ENCODE data around the gene IL3.
"Not testable (repeated sequence)": the region's sequence is repeated elsewhere in the genome, so short reads cannot be mapped to it uniquely, and the experiment has no call there.

IL3 gene

DNA sequence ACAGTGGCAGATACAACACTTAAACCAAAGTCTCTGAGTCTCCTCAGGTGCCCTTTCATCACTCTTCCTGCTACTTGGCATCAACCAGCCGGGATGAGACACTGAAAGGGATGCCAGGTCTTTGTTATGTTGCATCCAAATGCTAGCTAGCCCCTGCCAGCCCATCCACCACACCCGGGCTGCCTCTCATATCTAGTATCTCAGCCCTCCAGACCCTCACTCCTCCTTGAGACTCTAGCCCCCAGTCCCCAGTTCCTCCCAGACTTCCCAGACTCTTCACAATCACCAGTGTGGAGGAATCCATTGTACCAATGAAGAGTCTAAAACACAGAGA lies 34.6 kb downstream of the IL3 start:
- DNase-seq (ENCODE audit: low read depth in 2 of 2), result no peak

DNA sequence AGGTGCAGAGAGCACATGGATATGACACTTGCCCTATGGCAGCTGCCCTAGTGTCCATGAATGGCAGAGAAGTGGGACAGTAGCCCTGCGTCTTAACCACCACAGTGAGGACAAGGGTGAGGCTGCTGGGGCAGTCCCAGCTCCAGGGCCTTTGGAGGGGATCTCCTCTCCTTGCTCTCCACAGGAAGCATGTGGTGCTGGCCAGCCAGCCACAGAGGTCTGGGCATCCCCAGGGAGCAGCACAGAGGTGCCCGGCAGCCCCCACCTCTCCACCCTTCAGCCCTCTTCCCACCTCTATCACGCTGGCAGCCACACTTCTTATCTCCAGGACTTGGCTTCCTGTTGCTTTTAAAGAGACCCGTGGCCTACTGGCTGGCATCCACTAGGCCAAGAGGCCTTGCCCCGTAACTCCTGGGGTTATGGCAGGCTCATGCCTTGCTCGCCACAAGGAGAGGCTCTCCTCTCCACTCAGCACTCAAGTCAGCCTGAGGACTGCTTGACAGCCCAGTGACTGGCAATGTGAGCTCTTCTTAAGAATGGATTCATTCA lies 35.0 kb downstream of the IL3 start:
- no peak for DNase-seq (ENCODE audit: low read depth in 2 of 2)

DNA sequence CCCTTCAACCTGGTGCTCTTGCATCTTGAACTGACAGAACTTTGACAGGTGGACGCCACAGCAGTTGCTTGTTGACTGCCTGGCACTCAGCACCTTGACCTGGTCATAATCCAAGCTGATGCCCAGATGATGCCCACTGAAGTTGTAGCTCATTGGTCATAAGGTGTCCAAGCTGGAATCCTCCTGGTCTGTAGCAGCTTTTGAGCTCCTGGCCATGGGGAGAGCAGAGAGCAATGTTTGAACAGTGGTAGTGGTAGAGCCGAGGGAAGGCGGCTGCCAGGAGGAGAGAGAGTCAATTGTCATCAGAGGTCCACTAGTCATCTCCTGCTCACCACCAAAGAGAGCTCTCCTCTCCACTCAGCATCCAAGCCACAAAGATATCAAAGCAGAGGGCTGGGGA lies 36.4 kb downstream of the IL3 start:
- no peak for DNase-seq (ENCODE audit: low read depth in 2 of 2)

DNA sequence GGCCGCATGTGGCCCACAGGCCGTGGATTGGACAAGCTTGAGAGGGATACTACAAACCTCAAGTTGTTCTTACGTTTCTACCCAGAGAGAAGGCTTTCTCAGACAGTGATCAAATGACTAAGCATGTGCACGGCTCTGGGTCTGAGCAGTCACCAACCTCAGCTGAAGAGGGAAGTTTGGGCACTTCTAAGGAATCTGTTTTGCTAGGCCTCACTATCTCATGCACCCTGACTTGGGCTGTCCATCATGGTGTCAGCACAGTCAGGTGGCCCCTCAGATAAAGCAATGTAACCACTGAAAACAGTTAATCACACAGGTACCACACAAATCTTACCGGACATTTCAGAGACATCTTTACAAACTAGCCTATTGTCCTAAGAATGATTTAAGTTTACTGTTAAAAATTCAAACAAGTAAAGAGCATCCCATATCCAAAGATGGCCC lies 37.7 kb downstream of the IL3 start:
- no peak for DNase-seq (ENCODE audit: low read depth in 2 of 2)

DNA sequence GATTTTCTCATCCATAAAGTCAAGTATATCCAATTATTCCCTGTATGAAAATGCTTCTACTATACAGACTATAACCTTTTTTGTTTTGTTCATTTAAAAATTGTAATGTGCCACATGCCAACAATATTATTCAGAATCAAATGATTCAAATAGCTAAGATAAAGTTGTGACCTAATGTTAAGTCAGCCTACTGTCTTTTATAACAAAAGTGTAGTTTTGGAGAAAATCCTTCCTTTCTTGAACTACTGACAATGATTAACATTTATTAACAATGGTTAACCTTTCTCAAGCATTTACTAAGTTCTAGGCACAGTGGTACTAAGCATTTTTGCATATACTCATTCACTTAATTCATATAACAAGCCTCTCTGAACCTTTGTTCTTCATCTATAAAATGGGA lies 38.2 kb downstream of the IL3 start:
- DNase-seq (ENCODE audit: low read depth in 2 of 2), result no peak

DNA sequence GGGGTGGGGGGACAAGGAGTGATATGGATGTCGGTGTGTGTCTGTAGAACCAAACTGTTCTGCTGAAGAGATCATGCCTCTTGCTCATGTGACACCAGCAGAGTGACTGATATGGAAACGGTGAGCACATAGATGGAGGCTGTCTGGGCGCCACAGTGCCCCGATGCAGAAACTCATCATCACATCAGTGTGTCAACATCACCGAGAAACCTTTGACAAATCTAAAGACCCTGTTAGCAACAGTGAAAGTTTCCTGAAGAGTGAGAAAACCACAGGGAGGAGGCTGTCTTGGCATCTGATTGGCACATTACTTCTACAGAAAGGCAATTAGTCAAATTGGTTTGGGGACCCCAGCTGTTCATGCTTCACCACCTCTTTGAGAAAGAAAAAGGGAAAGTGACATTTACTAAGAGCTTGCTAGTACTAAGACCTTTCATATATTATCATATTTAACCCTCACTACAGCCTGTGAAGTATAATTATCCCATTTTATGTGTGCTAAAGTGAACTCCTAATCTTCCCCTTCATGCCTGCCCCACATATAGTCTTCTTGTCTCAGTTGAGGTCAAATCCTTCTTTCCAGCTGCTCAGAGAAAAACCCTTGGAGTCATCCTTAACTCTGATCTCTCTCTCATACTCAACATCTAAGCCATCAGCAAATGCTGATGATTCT lies 38.8 kb downstream of the IL3 start:
- peak in 1 of 2 donors; percentile 32 for DNase-seq (ENCODE audit: low read depth in 2 of 2)

DNA sequence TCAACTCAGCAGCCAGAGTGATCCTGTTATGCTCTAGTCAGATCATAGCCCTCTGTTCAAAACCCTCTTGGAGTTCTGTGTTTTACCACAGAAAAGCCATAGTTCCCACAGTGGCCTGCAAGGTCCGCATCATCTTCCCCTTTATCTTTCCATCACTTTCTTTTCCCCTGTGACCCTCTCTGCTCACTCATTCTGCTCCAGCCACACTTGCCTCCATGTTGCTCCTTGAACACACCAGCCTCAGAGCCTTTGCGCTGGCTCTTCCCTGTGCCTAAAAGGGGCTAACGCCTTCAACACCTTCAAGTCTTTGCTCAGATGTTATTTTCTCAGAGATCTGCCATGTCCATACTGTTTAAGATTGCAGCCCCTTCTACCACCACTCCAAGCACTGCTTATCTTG lies 39.5 kb downstream of the IL3 start:
- DNase-seq (ENCODE audit: low read depth in 2 of 2), result no peak

DNA sequence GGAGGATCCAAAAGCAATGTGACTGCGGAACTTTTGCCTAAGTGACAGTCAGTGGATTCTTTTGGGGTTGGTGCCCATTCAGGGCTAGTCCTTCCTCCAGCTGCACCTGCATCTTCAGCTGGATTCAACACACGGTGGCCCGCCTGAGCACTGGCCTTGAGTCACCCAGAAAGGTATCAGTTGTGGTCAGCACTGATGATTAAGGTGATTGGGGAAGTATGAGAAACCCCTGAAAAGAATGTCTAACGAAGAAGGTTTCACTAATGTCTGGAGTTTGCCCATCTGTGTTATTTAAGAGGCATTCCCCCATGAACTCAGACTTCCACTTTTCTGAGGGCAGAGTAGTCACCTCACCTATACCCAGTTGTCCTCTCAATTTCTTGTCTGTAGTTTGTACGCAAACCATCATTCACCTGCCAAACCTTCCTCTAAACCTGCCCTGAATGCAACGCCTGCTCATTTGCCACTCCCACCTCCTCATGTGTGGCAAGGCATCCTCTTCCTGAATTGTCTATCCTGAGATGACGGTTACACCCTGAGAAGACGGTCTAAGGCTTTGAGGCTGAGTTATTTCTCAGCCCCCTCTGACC lies 40.3 kb downstream of the IL3 start:
- DNase-seq (ENCODE audit: low read depth in 2 of 2), result no peak

DNA sequence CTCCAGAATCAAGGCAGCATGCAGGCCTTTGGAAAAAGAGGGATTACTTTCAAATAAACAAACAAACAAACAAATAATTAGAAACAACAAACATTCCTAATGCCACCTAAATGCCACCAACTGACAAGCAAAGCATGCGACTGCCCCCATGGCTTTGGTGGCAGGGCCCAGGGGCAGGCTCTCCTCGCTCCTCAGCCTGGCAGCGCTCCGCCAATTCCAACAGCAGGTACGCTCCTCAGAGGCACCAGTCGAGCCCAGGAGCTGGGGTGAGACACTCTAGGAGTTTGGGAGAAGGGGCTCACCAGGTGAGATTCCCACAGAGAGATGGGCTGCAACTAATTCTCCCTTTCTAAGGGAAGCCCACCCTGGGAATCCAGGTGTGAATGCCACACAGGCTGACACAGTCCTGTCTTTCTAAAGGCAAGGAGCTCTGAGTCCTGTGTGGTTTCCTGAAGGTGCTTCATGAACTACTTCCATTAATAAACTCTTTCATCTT lies 41.0 kb downstream of the IL3 start:
- no peak for DNase-seq (ENCODE audit: low read depth in 2 of 2)

DNA sequence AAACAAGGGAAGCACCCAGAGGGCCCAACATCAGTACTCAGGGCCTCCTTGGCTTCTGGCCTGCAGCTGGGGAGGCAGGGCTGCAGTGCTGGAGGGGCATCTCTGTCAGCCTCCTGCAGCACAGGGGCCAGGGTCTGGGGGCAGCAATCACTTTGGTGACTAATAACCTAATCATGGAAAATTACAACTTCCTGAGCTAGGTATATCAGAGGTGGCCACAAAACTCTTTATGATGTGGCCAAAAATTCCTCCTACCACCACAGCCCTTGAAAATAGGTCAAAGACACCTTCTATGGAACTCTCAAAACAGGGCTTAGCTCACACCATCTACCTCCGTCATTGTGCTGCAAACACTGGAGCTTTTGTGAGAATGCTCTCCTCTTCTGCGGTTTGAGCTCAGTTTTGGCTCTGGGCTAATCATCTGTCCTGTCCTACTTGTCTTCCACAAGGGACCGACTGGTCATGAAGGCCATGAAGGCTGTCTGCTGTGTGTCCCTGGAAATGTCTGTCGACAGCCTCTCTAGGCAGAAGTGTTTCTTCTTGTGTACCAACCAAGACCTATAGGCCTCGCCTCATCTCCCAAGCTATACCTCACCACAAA lies 41.7 kb downstream of the IL3 start:
- peak in 1 of 2 donors; percentile 13 for DNase-seq (ENCODE audit: low read depth in 2 of 2)

DNA sequence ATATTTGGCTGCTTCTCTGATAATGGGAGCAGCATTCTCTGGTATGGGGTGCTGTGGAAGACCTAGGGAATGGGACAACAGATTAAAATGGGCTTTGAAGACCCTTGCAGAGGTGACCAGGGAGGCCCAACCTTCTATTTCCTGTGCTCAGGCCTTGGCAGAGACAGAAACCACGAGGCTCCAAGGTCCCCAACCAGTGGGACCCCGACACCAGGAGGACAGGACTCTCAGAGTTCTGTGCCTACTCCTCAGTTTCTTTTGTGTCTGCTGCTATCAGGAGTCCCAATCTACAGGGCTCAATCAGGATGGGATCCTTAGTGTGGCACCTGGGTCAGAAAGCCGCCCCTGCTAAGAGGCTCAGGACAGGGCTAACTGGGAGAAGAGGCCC lies 42.5 kb downstream of the IL3 start:
- no peak for DNase-seq (ENCODE audit: low read depth in 2 of 2)

DNA sequence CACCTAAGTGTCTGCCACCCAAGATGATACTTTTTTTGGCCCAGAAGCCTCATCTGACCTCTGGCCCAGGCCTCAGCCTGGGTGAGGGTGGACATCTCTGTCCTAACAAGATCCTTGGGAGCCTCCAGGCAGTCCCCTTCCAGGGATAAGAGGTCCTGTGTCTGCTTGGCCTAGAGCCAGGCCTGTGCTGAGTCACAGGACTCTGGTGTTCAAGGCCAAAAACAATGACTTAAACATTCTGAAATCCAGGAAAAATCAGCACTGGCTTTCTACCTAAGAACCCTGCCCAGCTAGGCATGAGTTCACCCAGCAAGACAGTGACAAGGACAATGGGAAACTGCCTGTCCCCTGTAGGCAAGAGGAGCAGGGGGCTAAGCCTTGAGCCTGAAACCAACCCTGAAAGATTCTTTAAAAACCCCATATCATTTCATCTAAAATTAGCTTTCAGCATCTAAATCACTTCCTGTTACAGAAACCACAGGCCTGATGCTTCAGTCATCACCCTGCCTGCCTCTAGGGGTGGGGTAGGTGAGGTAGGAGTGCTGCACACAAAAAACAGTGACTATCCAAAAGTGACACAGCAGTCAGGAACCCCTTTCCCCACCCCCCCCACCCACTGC lies 43.0 kb downstream of the IL3 start:
- peak in 1 of 2 donors; percentile 48 for DNase-seq (ENCODE audit: low read depth in 2 of 2)

DNA sequence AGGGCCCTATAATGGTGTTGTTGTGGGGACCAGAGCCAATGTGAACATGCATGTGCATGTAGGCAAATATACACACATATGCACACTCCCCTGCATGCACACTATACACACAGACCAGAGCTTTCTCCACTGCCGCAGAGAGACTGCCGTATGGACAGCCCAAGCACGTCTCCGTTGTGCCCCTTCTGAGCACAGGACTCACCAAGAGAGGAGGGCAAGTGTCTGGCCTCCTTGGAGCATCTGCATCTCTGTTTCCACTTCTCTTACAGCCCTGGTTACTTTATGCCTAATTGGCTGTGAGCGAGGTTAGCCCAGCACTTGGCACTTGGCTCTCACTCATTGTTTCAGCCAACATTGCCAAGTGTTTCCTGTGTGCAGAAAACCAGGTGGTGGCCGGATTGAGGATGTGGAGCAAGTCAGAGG lies 43.5 kb downstream of the IL3 start:
- DNase-seq (ENCODE audit: low read depth in 2 of 2), result no peak

DNA sequence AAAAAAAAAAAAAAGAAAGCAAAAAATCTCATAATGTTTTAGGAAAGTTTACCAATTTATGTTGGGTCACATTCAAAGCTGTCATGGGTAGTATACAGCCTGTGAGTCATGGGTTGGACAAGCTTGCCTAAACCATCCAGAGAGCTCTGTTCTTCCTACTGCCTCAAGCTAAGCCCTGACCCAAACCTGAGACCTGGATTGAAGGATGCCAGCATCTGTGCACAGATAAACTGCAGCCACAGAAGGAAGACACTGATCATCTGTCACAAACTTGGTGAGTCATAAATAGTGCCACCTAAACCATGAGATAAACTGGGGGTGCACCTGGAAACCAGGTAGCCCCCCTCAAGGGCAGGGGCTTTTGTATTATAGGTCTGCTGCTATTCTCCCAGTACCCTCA lies 44.1 kb downstream of the IL3 start:
- DNase-seq (ENCODE audit: low read depth in 2 of 2), result no peak

DNA sequence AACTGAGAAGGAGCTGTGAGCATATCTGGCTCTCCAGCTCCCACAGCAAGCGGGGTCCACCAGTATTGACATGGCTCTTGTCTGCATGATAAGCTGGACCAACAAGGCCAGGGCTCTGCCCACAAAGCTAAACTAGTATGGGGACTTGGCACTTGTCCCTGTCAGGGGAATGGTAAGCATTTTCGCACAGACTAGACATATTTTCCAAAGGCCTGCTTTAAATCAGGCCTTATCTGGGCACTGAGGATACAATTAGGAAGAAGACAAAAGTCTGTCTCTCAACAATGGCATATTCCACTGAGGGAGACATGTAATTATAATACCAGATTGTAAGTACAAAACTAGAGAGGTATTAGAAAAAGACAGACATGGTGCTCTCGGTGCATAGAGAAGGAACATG lies 45.2 kb downstream of the IL3 start:
- no peak for DNase-seq (ENCODE audit: low read depth in 2 of 2)

DNA sequence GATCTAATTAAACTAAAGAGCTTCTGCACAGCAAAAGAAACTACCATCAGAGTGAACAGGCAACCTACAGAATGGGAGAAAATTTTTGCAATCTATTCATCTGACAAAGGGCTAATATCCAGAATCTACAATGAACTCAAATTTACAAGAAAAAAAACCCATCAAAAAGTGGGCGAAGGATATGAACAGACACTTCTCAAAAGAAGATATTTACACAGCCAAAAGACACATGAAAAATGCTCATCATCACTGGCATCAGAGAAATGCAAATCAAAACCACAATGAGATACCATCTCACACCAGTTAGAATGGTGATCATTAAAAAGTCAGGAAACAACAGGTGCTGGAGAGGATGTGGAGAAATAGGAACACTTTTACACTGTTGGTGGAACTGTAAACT lies 48.0 kb downstream of the IL3 start:
- DNase-seq (ENCODE audit: low read depth in 2 of 2), result not testable (repeated sequence)

DNA sequence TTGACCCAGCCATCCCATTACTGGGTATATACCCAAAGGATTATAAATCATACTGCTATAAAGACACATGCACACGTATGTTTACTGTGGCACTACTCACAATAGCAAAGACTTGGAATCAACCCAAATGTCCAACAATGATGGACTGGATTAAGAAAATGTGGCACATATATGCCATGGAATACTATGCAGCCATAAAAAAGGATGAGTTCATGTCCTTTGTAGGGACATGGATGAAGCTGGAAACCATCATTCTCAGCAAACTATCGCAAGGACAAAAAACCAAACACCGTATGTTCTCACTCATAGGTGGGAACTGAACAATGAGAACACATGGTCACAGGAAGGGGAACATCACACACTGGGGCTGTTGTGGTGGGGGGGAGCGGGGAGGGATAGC lies 48.5 kb downstream of the IL3 start:
- DNase-seq (ENCODE audit: low read depth in 2 of 2), result not testable (repeated sequence)

DNA sequence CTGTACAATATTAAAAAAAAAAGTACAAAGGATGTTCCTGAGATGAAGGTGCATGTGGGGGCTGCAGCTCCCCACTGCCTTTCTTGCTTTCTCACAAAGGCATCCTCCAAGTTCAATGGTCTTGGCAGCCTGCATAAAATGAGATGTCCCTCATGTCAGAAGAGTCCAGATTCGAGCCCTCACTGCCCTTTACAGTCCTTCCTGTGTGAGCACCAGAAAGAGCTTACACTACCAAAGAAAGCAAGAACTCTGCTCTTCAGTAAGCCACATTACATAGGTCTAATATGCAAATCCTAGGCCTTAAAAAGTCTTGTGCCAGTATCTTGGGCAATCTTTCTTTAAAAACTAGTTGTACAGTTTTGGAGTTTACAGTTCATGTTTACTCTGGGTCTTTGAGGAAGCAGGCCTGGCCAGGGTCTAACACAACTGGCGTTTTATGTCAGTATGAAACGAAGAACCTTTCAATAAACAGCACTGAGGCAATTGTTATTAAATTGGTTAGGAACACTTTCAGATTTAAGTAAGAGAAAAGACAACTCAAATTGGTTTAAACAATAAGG lies 49.1 kb downstream of the IL3 start:
- no peak for DNase-seq (ENCODE audit: low read depth in 2 of 2)

DNA sequence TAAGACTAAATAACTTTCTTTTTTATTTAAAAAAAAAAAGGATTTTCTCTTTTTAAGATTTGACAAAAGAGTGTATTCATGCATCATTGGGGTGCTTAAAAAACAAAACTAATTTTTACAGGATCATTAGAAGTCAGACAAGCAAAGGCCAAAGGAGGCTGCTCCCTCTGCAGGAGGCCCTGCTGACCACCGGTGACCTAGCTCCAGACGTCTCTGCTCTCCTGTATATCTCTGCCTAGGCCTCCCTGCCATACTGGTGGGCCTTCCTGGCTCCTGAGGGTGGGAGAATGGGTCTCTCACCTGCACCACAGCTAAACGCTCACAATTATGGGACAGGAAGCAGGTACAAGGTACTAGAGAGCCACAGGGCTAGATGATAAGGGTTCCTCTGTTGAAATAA lies 49.7 kb downstream of the IL3 start:
- no peak for DNase-seq (ENCODE audit: low read depth in 2 of 2)

DNA sequence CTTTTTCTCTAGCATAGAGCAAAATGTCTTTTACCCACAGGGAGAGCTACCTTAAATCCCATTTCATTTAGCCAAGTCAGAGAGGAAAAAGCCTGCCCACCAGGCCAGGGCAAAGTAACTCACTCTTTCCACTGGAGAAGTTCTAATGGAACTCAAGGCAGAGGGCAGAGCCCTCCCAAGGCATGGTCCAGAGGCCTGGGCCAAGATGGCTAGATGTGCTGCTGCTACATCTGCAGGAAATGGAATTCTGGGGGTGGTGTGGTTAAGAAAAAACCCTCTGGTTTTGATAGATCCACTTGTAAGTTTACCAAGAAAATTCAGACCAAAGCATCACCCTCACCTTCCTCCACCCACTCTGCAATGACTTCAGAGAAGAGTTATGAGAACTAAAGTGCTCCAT lies 50.5 kb downstream of the IL3 start:
- no peak for DNase-seq (ENCODE audit: low read depth in 2 of 2)

DNA sequence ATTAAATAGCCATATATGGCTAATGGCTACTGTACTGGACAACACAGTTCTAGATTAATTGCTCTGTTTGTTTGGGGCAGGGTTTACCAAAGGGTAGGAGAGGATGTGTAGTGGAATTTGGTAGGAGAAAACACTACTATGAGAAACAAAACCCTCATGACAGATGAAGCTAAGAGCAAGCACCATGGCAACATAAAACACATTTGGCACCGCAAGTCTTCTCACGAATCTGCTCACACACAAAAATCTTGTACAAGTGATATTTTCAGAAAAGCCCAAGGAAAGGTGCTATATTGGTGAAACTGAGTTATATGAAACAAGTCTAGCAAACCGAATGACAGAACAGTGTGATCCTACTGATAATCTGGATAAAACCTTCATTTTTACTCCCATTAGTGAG lies 51.7 kb downstream of the IL3 start:
- DNase-seq (ENCODE audit: low read depth in 2 of 2), result no peak
